ENCODE results near the gene SMAD5.

The SMAD5 gene

GRCh38 chr5:136115183-136115865 lies 17.3 kb upstream of the SMAD5 start:
- DNase-seq = no peak

- DNase-seq = no peak
Measured at GRCh38 chr5:136120529-136120928, 12.1 kb upstream of the SMAD5 start.

- no peak for DNase-seq
Measured at GRCh38 chr5:136123236-136123768, 9.3 kb upstream of the SMAD5 start.

GRCh38 chr5:136127560-136127959 lies 5.1 kb upstream of the SMAD5 start:
- DNase-seq = no peak

GRCh38 chr5:136128481-136128880 lies 4.2 kb upstream of the SMAD5 start:
- DNase-seq = no peak

- no peak for DNase-seq
Measured at GRCh38 chr5:136129445-136129844, 3.2 kb upstream of the SMAD5 start.

- no peak for DNase-seq
Measured at GRCh38 chr5:136130581-136130980, 2.1 kb upstream of the SMAD5 start.

- DNase-seq = no peak
Measured at GRCh38 chr5:136132087-136132486, 558 bp upstream of the SMAD5 start.

GRCh38 chr5:136133222-136133921 lies 727 bp downstream of the SMAD5 start:
- peak in 1 of 2 donors; percentile 57 for DNase-seq

- no peak for DNase-seq
Measured at GRCh38 chr5:136133922-136134379, 1.3 kb downstream of the SMAD5 start.

GRCh38 chr5:136134653-136135052 lies 2.0 kb downstream of the SMAD5 start:
- no peak for DNase-seq

GRCh38 chr5:136135536-136135935 lies 2.9 kb downstream of the SMAD5 start:
- no peak for DNase-seq

GRCh38 chr5:136137497-136138220 lies 5.0 kb downstream of the SMAD5 start:
- DNase-seq = no peak

GRCh38 chr5:136141561-136141960 lies 8.9 kb downstream of the SMAD5 start:
- no peak for DNase-seq

- DNase-seq = no peak
Measured at GRCh38 chr5:136143312-136143711, 10.7 kb downstream of the SMAD5 start.

GRCh38 chr5:136143763-136144162 lies 11.1 kb downstream of the SMAD5 start:
- no peak for DNase-seq

- no peak for DNase-seq
Measured at GRCh38 chr5:136145030-136145429, 12.4 kb downstream of the SMAD5 start.

GRCh38 chr5:136146201-136146600 lies 13.6 kb downstream of the SMAD5 start:
- DNase-seq = no peak

GRCh38 chr5:136147632-136148031 lies 15.0 kb downstream of the SMAD5 start:
- DNase-seq = no peak

GRCh38 chr5:136149891-136150290 lies 17.2 kb downstream of the SMAD5 start:
- DNase-seq = no peak

GRCh38 chr5:136153581-136154236 lies 21.1 kb downstream of the SMAD5 start:
- DNase-seq = no peak

GRCh38 chr5:136155078-136155477 lies 22.4 kb downstream of the SMAD5 start:
- DNase-seq = no peak

GRCh38 chr5:136155761-136156160 lies 23.1 kb downstream of the SMAD5 start:
- DNase-seq = no peak
